NCI-H748 (cell line): Measurements from ENCODE around the gene RNF225.
"Not testable (repeated sequence)": the region's sequence is repeated elsewhere in the genome, so short reads cannot be mapped to it uniquely, and the experiment has no call there.

Experiments
- DNase-seq: peaks from one replicate; lab custom pipeline; 2025; ENCODE audit not compliant: unreplicated experiment; lab: John Stamatoyannopoulos, UW

The RNF225 gene

DNA sequence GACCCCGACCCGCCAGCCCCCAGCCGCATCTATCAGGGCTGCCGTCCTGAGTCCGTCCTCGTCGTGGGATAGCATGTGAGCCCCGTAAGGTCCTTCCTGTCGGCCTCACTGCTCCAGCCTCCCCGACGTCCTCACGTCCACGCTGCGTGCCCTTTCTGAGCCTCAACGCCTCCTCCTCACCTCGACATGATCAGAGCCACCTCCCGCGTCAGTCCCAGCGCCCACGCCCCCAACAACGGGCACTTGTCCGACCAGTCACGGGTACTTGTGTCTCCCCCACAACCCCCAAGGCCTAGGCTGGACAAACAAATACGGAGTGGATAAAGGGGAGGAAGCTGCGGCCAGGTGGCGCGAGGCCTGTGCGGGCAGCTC is 33.6 kb upstream of the RNF225 start:
- peak; percentile 74 for DNase-seq

DNA sequence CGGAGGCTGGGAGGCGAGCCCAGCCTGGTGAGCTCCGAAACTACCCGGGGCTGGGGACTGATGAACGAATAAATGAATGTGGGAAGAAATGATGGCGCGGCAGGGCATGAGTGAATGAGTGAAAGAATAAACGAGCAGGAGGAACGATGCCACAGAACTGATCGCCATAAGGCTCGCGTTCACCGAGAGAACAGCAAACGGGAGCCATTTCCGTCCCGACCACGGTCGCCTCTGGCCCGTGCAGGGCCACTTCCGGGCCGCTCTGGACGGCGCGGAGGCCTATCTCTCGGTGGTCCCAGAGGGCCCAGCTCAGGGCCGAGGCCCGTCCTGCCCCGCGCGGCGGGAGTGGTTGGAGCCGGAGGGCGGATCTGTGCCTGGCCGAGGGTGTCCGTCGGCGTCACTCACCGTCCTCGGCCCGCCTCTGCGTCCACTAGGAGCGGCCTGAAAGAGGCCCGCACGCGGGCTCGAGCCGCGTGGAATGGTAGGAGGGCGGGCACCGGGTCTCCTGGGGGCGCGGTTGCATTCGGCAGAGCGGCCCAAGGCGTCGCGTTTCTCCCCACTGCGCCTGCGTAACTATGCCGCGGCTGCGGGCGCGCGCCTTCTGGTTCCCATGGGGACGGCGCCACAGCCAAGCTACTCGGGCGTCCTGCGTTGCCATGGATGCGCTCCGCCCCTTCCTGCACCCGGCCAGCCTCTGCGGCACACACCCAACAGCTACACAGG is 33.0 kb upstream of the RNF225 start, which contains the start of gene ZNF497:
Gene ZNF497 (minus strand): TSS at position 480 of the 723 bp plus-strand sequence. CDS start 5,116 bp downstream, outside the sequence.
- peak; percentile 99 for DNase-seq

DNA sequence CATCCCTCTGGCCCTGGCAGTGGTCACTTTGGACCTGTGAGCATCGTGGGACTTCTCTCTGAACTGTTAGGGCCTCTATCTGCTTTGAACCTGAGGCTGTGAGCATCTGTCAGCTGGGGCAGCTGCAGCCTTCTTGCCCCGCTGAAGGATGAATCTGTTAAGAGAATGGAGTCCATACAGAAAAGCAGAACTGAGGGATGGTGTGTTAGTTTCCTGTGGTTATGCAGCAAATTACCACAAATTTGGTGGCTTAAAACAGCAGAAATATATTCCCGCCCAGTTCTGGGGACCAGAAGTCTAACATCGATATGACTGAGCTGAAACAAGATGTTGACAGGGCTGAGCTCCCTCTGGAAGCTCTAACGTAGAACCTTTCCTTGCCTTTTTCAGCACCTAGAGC is 31.3 kb upstream of the RNF225 start:
- no peak for DNase-seq

DNA sequence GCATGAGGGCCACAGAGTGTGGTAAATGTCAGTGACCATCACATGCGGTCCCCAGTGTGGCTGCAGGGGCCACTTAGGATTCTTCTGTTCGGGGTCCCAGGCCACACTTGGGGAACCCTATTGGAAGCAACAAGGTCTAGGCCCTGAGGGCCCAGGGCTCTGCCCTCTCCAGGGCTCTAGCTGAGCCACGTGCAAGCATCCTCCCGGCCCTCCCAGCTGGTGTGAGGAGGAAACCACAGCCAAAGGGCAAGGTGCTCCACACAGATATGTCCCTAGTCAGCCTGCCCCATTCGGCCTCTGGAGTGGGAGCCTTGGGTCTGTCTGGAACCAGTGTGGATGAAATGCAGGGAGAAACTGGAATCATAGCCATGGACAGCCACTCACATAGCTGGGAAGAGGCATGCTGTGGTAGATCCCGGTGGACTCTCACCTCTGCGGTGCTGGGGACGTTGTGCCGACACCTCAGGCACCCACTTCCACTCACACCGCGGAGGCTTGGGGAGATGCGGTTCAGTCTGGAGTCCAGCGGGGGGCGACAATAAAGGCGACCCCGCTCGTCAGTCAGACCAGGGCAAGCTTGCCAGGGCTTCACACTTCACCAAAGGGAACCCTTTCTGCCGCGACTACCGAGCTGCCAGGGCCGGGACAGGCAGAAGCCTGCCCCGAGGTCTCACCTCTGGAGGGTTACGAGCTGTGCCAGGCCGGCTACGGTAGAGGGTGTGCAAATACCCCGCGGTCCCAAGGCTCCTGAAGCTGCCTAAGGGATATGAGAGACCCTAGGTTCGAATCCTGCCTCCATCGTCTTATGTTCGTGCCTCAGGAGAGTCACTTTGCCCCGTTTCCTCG is 28.6 kb upstream of the RNF225 start:
- DNase-seq = no peak

DNA sequence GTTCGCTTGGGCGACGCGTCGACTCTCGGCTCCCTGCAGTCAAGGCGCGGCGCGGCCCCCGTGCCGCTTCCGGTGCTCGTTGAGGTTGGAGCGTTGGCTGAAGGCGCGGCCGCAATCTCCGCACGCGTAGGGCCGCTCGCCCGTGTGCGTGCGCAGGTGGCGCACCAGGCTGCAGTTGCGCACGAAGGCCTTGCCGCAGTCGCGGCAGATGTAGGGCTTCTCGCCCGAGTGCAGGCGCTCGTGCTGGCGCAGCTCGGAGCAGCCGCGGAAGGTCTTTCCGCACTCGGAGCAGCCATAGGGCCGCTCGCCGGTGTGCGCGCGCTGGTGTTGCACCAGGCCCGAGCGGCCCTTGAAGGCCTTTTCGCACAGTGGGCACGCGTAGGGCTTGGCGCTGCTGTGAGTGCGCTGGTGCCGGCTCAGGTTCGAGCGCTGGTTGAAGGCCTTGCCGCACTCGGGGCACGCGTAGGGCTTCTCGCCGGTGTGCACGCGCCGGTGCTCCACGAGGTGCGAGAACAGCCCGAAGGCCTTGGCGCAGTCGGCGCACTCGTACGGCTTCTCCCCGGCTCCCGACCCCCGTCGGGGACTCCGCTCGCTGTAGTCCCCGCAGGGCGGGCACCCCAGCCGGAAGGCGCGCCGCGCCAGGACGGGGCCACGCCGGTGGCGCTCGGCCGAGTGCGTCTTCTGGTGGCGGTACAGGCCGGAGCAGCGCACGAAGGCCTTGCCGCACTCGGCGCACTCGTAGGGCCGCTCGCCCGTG is 27.6 kb upstream of the RNF225 start:
- no peak for DNase-seq

DNA sequence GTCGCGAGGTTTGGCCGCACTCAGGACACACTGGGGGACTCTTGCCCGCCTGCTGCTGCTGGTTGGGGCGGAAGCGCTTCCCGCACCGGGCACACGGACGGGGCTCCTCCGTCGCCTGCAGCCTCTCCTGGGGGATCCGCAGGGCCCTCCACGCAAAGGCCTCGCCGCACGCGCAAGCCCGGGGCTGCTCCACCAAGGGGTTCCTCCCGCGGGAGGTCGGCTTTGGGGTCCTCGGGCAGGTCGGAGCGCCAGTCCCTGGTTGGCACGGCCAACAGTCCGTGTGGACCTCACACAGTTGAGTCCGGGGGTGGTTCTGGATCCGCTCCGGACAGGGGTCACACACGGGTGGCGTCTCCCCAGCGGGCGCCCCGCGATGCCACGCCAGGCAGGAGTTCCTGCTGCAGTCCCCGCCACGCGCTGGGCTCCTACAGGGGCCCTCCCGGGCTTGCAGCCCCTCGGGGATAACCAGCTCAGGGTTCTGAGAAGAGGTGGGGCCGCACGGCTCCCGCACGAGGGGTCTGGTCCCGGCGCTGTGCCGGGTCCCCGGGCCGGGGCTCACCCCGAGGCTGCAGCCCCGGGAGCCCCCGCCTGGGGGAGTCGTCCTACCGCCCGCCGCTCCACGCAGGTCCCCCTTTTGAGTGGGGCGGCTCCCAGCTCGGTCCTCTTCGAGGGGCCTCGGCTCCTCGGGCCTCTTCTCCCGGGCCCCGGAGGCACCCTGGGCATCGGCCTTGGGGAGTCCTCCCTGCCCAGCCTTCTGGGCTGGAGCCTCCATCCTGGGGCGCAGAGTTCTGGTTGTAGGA is 26.7 kb upstream of the RNF225 start:
- no peak for DNase-seq

DNA sequence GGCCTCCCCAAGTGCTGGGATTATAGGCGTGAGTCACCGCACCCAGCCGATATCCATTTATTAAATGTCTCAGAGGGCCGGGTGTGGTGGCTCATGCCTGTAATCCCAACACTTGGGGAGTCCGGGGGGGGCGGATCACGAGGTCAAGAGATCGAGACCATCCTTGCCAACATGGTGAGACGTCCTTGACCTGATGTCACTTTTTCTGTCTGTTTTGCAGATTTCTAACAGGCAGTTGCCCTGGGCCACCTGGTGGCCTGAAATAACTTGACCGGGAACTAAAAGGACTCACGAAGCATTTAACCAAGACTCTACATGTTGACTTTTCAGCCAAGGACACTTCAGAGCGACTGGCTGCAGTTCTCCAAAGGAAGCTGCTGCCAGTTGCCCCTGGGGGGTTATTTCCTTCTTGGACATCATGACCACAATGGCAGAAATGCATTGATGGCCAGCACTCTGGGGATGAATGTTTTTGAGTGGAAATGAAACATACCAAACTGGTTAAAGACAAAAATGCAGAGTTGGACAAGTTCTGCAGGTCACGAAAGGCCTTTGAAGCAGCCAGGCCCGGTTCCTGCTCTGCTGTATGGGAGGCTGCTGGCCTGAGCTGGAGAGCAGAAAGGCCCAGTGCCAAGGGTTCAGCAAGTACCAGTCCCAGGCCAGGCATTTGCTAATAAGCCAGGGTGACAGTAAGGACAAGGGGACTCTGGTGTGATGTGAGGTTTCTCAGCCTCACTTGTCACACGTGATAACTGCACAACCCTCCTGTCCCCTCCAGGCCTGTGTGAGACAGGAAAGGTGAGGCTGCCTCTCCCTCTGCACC is 22.9 kb upstream of the RNF225 start:
- no peak for DNase-seq

DNA sequence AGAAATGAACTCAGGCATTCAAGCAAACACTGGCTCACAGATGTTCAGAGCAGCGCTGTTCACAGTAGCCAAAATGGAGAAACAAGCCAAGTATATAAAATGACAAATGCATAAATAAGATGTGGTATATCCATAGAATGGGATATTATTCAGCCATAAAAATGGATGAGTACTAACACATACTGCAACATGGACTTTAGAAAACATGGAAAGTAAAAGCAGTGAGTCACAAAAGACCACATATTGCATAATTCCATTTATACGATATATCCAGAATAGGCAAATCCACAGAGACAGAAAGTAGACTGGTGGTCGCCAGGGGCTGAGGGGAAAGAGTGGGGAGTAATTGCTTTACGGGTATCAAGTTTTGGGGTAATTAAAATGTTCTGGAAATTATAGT is 21.3 kb upstream of the RNF225 start:
- DNase-seq = no peak

DNA sequence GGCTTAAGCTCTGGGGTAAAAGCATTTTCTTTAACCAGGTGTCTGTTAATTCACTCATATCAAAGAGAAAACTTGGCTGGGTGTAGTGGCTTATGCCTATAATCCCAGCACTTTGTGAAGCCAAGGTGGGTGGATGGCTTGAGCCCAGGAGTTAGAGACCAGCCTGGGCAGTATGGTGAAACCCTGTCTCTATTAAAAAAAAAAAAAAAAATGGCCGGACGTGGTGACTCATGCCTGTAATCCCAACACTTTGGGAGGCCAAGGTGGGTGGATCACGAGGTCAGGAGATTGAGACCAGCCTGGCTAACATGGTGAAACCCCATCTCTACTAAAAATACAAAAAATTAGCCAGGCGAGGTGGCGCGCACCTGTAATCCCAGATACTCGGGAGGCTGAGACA is 18.7 kb upstream of the RNF225 start:
- DNase-seq = not testable (repeated sequence)

DNA sequence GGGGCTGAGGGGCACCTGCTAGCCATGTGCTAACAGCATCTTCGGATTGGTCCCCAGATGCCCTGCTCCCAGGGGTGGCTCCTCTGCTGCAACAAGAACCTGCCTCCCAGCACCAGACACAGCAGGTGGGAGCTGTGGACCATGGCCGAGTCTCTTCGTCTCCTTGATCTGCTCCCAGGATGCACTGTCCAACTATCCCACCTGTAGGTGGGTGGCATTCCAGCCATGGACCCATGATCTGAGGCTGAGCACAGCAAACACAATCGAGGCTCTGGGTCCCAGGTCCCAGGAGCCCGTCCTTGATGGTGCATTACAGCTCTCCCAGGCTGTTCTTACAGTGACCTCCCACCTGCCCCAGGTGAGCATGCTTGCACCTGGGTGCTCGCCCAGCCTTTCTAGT is 16.2 kb upstream of the RNF225 start:
- no peak for DNase-seq

DNA sequence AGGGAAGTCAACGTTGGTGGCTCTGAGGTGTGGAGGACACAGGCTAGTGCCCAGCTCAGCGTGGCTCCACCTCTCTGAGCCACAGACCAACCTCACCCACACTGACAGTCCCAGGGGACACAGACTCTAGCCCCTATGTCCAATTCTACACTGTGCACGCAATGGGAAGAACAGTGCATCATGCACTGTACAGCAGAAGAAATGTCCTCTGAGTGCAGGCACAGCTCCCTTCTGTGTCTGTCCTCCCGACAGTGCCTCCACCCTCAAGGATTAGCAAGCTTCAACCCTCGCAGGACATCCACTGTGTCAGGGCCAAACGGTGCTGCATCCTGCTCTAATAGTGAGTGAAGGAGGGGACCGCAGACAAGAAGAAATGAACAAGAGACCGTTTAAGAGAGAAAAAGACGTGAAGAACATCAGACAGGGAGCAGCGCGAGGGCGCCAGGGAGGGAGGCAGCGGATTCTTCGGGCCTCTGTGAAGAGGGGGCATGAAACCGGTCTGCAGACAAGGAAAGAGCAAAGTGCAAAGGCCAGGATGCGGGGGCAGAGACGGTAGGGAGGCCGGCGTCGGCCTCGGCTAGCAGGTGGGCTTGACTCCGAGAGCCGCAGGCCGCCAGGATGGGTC is 15.3 kb upstream of the RNF225 start:
- DNase-seq = no peak

DNA sequence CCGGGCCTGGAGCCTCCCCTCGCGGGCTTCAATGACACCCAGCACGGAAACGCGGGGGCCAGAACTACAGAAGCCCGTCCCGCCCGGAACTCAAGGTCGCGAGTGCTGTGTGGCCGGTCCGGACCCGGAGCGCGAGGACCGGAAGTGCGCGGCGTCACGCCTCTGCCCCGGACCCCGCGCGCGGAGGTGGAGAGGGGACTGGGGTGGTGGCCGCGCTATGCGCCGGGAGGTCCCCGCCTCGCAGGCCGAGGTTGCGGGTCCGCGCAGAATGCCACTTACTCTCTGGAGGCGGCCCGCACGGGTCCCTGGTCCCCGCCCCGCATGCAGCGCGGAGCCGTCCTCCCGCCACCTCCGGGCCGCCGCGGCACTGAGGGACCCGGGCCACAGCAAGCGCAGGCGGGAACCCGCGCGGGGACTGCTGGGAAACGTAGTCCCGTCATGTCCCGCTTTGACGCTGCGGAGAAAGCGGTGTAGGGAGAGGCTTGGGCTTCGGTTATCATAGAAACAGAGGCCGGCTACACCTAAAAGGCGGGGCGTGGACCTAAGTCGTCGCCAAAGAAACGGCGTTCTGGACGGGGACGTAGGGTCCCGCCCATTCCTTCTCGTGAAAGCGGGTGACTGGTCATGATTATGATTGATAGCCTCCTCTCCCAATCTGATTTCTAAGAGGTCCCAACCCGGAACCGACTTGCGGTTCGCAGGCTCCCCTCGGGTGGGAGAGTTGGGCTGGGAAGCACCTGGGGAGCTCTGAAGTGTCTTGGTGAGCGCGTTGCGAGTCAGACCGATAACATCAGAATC is 14.6 kb upstream of the RNF225 start, which contains the start of gene ZNF837:
Gene ZNF837 (minus strand): TSS at position 369 of the 798 bp plus-strand sequence. CDS start 11,698 bp downstream, outside the sequence.
- DNase-seq = peak; percentile 100

DNA sequence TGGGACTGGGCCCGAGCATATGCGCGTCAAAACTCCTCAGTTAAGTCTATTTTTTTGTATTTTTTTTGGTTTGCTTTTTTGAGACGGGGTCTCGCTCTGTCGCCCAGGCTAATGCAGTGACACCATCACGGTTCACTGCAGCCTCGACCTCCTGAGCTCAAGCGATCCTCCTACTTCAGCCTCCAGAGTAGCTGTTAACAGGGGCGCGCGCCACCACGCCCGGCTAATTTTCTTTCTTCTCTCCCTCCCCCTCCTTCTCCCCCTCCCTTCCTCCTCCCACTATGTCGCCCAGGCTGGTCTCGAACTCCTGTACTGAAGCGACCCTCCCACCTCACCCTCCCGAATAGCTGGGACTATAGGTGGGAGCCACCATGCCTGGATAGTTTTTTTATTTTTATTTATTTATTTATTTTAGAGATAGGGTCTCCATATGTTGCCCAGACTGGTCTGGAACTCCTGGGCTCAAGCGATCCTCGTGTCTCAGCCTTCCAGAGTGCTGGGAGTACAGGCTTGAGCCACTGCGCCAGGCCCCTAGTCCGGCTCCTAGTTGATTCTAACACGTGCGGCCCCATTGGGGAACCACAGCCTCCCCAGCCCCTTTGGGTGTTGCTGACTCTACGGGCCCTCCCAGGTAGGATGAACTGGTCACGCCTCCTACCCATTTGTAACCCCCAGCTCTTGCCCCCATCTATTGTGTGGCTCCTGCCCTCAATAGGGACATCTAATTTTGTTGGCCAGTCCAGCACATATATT is 13.8 kb upstream of the RNF225 start:
- no peak for DNase-seq

DNA sequence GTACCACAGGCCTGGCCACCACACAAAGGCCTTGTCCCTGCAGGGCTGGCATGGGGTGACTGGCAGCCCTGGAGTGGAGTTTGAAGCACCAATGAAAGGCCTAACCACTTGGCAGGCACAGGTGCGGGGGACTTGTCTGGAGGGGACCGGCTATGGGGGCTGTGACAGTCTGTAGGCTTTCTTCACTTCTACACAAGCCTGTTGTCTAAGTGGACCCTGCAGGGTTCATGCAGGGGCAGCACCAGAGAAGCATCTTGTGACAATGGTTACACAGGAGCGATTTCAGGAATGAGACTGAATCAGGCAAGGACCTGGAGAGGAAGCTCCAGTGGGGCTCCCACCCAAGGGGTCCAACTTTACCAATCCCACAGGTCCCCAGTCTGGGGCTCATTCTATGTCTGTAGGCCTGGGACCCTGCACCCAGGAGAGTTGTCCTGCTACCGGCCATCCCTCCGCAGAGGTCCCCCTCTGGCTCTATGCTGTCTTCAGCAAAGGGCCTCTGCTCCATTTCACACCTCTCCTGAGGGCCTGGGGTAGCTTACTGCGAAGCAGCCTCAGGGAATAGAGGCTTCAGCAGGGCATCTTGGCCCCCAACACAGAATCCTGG is 12.4 kb upstream of the RNF225 start:
- no peak for DNase-seq

DNA sequence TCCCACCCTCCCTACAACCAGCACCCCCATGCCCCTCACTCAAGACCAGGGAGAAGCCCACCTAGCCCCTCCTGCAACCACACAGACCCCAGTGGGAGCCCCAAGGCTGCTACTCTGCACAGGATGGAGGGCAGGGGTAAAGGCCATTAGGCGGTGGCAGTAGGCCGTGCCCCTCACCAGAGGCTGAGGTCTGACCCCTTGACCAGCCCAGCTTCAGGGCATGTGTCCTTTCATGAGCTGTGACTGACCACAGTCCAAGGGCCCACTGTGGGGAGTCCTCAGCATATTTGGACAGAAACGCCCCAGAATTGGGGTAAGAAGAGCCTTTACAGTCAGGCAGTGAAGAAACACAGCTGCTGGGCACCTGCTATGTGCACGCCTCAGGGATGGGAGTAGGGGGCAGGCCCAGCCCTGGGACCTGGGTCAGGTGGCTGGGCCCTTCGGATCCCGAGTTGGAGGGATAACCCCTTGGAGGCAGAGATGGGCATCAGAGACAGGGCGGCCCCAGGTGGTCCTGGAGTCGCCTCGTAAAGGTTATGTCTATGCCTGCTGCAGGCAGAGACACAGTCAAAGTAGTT is 10.1 kb upstream of the RNF225 start:
- no peak for DNase-seq

DNA sequence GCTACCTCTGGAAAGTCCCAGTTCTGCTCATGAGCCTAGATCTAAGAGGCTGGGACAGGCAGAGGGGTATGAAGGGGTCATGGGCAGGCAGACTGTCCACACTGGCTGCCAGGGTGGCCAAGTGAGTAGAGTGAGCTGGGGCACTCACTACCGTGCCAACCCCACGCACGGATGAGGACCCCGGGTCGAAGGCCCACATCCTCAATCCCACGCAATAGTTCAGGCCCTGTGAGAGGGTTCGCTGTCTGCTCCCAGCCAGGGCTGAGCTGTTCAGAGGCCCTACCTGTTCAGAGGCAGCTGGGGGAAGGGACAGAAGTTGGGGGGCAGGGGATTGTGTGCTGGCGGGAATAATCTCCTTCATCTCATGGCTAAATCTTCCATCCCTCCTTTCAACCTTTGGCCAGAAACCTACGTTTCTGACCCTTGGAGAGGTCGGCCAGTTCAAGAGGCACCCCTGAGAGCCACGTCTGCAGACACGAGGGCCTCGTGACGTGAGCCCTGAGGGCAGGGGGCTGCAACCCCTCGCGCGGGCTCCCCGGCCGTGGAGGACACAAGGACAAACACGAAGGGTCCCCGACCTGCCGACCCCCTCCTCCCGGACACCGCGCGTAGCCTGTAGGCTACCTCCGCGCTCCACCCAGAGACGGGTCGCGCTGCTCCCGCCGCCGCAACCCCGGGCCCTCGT is 9.4 kb upstream of the RNF225 start:
- no peak for DNase-seq
